NCI-H524 treated with DMSO at 0.1 percent for 48 hours (cell line): ENCODE measurements around the gene RABEP1.

Source experiments
- DNase-seq: peaks from one replicate; lab custom pipeline; 2025; lab: John Stamatoyannopoulos, UW

Gene RABEP1

GRCh38 chr17:5364156-5364555 lies 82.1 kb downstream of the RABEP1 start:
- no peak for DNase-seq

DNA sequence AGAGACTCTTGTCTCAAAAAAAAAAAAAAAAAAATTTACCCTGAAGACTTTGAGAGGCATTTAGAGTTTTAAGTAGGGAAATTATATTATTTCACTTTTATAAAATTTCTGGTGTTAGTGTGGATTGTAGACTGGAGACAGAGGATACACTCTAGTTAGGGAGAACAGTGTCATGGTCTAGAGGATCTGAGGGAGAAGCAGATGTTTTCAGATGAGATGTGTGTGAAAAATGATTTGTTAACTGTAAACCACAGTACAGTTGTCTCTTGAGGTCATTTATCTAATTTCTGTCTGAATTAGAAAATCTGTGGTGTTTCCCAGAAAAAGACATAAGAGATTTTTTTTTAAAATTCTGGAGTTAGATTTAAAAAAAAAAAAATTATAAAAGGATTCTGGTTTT lies 82.6 kb downstream of the RABEP1 start:
- no peak for DNase-seq

- DNase-seq, result no peak
Measured at GRCh38 chr17:5365831-5366230, 83.7 kb downstream of the RABEP1 start.

DNA sequence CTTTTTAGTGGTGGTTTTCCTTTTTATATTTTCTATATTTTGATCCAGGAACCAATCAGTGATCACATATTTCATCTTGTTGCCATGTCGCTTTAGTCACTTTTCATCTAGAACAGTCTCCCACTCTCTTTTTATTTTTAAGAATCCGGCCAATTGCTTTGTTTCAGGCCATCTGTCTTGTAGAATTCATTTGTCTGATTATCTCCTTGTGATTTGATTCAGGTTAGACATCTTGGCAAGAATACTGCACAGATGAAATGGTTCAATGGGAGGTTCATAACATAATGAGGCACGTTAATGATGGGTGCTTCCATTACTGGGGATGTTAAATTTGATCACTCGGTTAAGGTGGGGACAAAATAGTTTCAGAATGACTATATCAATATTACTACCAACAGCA lies 88.3 kb downstream of the RABEP1 start:
- DNase-seq, result no peak

DNA sequence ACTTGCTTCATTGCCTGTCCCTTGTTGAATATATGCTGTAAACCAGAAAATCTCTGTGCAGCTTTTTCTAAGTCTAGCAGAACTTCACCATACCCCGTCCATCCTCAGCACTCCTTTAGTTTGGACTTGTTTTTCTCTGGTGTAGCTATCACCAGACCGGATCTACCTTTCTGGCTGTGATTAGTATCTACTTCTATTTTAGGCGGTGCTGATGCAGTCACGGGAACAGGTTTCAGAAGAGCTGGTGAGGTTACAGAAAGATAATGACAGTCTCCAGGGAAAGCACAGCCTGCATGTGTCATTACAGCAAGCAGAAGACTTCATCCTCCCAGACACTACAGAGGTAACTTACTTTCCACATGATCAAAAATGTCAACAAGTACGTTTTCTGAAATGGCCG lies 91.0 kb downstream of the RABEP1 start:
- DNase-seq, result no peak

- no peak for DNase-seq
Measured at GRCh38 chr17:5378566-5379207, 96.6 kb downstream of the RABEP1 start.

- DNase-seq, result no peak
Measured at GRCh38 chr17:5379351-5380107, 97.4 kb downstream of the RABEP1 start.

DNA sequence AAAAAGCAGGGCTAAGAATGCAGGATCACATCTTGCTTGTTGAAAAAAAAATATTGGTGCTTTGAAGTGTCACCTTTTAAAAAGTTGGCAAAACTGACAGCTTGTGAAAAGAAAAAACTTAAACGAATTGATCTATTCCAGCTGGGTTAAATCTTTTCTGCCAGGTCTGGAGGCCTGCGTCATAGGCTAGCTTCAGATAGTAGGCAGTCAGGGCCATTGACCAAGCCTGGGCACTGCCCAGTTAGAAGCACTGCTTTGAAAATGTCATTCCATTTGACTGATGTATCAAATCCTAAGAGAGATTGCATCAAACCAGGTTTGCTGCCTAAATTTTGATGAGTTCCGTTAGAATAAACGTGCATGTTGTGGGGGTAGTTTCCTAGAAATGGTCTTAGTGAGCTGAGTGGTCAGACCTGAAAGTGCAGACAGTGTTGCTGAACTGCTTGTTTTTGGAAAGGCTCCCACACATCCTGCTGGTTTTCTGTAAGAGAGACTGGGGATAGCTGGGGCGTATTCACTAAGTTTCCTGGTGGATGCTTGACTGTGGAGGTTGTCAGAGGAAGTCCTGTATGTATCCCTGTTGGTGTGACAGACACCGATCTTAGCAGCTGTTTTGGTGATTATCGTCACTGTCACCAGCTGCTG lies 98.5 kb downstream of the RABEP1 start:
- DNase-seq, result no peak

- no peak for DNase-seq
Measured at GRCh38 chr17:5381542-5381941, 99.5 kb downstream of the RABEP1 start.

GRCh38 chr17:5391678-5392077 lies 109.6 kb downstream of the RABEP1 start:
- DNase-seq, result no peak

- DNase-seq, result no peak
Measured at GRCh38 chr17:5396612-5397011, 114.5 kb downstream of the RABEP1 start.

GRCh38 chr17:5399767-5400166 lies 117.7 kb downstream of the RABEP1 start:
- no peak for DNase-seq

DNA sequence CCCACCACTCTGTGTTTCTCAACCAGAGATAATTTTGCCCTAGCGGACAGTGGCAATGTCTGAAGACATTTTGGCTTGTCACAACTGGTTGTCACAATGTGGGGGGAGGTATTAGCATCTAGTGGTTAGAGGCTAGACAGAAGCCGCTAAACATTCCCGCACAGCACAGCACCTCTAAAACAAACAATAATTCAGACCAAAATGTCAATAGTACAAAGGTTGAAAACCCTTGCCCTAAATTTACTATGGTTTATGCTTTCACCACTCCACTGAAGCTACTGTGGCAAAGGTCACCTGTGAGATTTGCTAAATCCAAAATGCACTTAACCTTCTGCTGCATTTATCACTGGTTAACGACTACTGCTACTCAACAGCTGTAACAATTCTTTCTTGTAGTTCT lies 123.3 kb downstream of the RABEP1 start:
- no peak for DNase-seq

DNA sequence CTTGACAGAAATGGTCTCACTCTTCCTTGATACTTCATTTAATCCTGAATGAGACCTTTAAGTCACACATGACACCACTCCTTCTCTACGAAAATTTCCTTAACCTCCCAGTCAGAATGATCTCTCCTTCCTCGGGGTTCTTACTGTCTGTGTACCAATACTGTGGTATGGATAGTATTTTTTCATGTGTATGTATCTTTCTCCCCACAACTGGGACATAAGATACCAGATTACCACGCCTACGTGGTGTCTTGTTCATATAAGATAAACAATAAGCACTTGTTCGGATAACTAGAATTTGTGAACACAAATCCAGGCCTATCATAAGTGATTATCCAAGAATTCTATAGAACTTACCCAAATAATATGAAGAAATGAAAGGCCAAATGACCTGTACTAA lies 126.1 kb downstream of the RABEP1 start:
- DNase-seq, result no peak

GRCh38 chr17:5410594-5411272 lies 128.6 kb downstream of the RABEP1 start:
- DNase-seq, result no peak

- DNase-seq, result no peak
Measured at GRCh38 chr17:5413682-5414081, 131.6 kb downstream of the RABEP1 start.

GRCh38 chr17:5416901-5417300 lies 134.8 kb downstream of the RABEP1 start:
- no peak for DNase-seq

- no peak for DNase-seq
Measured at GRCh38 chr17:5418858-5419355, 136.8 kb downstream of the RABEP1 start.

GRCh38 chr17:5419356-5419958 lies 137.4 kb downstream of the RABEP1 start, which contains the start of gene NUP88:
Gene NUP88, minus strand, starts transcription at chr17:5419662. Its CDS starts 12 bp downstream, at chr17:5419650.
- peak; percentile 88 for DNase-seq

- peak; percentile 88 for DNase-seq
Measured at GRCh38 chr17:5419959-5420653, 138.0 kb downstream of the RABEP1 start, which contains the start of gene RPAIN. Gene RPAIN, plus strand, starts transcription at chr17:5420182. Its CDS starts 29 bp downstream, at chr17:5420211.

DNA sequence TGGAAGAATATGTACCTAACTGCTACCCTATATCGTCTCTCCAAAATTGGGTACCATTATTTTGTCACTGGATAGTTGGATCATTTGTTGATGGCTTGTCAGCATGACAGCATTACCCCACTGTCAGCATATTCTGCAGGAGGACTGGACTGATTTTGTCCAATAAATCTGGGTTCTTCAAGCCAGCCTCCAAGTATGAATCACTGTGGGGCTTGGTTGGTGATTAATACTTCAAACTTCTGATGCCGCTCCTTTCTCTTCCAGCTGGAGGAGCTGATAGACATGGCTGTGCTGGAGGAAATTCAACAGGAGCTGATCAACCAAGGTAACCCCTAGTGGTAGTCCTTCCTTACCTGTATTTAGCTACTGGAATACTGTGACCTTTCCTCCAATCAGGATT lies 140.4 kb downstream of the RABEP1 start:
- DNase-seq, result no peak
